ENCODE data around the gene GABRR3.

GRCh38 chr3:97979610-97980009, 55.5 kb downstream of the GABRR3 start:
- TF ChIP-seq POLR2A (IDR thresholded peaks at IDR 0.05; ENCODE audit: low read depth) (no peak), CTCF (IDR thresholded peaks at IDR 0.05) (no peak), EP300 (IDR thresholded peaks at IDR 0.05) (no peak)

All from esophagus muscularis mucosa (tissue), 4 donors.